Measurements from ENCODE around the gene RCSD1.
"Not testable (repeated sequence)": the region's sequence is repeated elsewhere in the genome, so short reads cannot be mapped to it uniquely, and the experiment has no call there.

The RCSD1 gene

DNA sequence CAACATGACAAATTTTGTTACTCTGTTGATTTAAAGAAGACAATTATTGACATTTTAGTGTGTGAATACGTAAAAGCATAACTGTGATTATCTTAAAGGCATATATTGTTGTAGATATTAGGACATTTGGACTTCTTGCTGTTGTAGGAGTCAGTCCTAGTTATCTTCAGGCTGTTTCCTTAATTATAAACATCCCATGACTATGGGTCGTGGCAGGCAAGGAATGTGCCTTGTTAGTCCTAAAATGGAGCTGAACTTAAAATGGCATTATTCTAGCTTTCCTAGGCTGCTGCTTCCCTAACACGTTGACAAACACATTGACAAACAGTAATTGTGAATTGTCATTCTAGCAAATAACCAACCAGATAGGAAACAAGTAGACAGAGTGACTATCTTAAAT lies 87.3 kb downstream of the RCSD1 start:
- no peak for DNase-seq

DNA sequence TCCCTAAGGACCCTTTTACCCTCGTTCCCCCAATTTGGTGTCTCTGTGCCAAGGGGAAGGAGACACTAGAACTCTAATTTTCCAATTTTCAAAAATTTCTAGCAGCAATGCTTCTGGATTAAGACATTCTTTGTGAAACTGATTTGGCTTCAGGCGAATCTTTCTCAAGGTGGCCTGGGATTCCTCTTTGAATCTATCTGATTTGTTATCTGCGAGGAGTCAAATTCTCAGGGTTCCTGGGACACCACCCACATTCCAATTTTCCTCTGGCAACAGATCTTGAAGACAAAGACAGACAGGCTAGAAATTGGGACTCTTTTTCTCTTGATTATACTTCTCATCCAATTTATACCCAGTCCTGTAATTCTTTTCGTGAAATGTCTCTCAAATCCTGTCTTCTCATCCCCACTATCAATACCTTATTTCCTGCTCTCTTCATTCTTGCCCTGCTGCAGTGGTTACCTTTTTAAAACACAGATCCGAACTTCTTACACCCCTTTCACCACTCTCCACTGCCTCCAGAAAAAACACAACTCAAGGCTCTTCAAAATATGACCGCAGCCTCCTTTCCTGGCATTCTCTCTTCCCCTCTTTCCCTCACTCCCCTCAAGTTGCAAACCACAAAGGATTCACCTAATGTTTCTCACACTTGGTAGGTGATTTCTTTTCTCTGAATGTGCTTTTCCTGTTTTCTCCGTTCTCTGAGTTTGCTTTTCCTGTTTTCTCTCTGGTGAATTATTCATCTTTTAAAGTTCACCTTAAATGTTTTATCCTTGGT lies 89.1 kb downstream of the RCSD1 start:
- no peak for DNase-seq

DNA sequence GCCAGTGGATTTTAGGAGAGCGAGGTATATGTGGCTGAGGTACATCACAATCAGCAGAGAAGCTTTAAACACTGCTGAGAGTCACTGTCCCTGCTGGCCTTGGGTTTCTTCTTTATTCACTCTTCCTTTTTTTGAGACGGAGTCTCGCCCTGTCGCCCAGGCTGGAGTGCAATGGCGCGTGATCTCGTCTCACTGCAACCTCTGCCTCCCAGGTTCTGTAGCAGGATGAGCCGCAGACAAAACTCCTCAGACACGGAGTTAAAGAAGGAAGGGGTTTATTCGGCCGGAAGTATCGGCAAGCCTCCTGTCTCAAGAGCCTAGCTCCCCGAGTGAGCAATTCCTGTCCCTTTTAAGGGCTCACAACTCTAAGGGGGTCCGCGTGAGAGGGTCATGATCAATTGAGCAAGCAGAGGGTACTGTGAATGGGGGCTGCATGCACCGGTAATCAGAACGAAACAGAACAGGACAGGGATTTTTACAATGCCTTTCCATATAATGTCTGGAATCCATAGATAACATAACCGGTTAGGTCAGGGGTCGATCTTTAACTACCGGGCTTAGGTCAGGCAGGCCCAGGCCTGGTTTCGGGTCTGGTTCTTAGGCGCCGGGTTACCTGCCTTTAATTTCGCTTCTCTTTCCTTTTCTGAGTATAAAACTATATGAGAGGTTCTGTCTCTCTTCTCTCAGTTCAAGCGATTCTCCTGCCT lies 89.8 kb downstream of the RCSD1 start:
- not testable (repeated sequence) for DNase-seq

DNA sequence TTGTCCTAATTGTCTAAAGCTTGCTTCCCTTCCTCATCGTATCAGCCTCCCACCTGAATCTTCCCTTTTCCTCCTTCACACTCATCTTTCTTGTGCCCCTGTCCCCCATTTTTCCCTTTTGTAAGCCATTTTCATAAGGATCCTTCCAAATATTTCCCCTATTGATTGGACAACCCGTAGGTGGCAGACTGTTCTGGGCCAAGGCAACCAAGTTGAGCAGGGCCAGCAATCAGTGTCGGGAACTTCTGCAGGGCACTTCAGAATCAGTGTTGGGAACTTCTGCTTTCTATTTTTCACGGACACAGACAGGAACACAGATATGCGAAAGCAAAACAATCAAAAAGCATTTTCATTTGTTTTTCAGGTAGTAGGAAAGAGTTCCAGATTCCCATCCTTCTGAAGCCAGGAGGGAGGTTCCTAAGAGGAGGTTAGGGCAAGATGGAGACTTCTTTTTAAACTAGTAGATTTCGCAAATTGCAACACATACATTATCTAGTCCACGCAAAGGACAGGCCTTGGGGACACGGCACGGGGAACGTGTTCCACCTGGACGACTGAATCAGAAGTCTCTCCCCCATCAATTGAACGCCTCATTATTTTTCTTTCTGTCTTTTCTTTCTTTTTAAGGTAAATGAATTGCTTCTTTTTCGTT lies 91.1 kb downstream of the RCSD1 start:
- no peak for DNase-seq

DNA sequence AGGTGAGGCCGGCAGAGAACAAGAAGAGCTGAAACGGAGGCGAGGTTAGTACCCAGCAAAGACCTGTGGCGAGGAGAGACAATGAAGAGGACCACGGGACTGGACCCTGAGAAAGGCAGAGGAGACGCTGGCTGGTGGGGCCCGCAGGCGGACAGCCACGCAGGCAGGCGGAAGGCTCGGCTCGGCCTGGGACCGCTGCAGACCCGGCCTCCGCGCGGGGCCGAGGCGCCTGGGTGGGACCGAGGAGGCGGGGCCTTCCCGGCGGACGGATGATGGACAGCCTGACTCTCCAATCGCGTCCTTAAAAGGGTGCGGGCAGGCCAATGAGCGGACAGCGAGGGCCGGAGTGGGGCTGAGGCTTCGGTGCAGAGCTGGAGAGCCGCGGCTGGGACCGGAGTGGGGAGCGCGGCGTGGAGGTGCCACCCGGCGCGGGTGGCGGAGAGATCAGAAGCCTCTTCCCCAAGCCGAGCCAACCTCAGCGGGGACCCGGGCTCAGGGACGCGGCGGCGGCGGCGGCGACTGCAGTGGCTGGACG lies 91.7 kb downstream of the RCSD1 start, which contains the start of gene MPZL1:
Gene MPZL1 (plus strand): TSS at position 366 of the 535 bp plus-strand sequence. CDS start 170 bp downstream, outside the sequence.
- DNase-seq = peak; percentile 91

DNA sequence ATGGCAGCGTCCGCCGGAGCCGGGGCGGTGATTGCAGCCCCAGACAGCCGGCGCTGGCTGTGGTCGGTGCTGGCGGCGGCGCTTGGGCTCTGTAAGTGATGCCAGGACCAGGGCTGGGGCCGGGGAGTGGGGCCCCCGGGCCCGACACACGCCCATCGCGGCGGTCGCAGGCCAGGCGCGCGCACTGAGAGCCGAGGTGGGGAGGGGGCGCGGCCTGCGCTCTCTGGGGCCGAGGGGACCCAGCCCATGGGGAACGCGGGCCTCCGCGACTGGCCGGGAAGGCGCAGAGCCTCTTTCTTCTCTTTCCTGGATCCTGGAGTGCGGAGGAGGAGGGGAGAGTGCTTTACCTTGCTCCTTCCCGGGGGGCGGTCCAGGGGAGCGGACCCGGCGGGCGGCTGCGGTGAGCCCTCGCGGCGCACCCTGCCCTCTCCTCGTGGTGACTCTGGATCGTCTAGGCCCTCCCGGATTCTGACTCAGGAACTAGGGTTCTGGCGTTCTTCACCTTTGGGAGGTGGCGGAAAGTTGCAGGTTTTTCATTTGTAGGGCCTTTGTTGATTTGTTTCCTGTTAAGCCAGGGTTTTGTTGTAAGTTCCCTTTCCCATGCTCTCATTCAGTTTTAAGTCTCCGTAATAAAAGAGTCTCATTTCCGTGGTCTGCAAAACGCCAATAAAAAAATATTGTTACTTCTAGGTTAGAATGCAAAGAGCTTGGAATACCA lies 92.3 kb downstream of the RCSD1 start:
- no peak for DNase-seq

DNA sequence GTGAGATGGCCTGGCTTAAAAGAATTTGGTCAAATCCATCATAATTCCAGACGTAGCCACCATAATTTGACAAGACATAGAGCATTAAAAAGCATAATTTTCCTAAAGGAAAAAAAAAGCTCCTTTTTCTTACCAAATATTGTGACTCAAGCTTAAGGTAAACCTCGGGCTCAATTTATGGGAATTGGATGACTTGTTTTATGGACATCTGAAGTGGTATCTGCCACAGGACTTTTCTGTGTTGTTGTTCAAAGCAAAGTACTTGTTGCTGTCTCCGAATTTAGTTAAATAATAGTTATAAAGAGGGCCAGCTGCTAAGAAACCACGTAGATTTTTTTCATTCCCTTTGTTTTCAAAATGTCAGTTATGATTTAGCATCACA lies 92.8 kb downstream of the RCSD1 start:
- no peak for DNase-seq

DNA sequence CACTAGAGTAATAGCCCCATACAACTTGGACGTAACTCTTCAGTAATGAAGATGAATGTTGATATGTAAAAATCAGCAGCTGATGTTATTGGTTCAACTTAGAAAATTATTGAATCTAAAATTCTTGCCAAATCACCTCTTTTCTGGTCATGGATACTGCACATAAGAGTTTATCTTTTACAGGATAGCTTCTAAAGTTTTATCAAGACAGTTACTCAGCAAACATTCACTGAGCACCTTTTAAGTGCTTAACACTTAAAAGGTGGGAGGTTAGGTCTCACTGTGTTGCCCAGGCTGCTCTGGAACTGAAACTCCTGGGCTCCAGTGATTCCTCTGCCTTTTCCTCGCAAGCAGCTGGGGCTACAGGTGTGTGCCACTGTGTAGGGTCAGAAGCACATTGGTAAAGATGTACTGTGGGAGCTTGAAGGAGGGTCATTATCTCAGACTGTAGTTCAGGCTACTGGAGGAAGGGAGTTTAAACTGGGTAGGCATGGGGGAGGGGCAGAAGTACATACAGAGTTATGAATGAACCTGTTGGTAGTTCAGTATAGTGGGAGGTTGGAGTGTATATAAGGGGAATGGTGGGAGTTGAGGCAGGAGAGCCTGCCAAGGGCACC lies 93.8 kb downstream of the RCSD1 start:
- DNase-seq = no peak

DNA sequence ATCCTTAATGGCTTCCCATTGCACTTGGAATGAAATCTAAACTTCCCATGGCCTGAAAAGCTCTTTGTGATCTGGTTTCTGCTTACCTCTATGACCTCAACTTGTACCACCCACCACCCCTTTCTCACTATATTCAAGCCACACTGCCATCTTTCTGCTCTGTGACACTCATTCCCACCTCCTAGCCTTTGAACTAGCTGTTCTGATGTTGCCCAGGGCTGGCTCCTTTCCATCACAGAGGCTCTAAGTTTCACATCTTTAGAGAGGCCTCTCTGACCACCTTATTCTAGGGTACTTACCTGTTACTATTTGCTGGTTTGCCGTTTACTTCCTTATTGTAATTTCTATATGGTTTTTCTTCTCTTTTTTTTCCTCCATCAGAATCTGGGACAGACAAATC lies 96.0 kb downstream of the RCSD1 start:
- no peak for DNase-seq

DNA sequence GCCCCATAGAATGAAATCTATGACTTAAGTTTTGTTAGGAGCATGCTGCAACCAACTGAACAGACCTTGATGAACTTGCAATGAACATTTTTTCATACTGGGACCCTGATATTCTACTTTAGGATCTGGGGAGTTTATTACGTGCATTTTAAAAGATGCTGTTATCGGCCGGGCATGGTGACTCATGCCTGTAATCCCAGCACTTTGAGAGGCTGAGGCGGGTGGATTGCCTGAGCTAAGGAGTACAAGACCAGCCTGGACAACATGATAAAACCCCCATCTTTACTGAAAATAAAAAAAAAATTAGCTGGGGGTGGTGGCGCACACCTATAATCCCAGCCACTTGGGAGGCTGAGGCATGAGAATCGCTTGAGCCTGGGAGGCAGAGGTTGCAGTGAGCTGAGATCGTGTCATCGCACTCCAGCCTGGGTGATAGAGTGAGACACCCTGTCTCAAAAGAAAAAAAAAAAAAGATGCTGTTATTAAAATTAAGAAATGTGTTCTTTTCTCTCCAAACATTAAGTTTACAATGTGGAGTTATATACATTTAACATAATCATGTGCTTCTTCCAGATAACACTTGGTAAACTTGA lies 98.9 kb downstream of the RCSD1 start:
- no peak for DNase-seq

DNA sequence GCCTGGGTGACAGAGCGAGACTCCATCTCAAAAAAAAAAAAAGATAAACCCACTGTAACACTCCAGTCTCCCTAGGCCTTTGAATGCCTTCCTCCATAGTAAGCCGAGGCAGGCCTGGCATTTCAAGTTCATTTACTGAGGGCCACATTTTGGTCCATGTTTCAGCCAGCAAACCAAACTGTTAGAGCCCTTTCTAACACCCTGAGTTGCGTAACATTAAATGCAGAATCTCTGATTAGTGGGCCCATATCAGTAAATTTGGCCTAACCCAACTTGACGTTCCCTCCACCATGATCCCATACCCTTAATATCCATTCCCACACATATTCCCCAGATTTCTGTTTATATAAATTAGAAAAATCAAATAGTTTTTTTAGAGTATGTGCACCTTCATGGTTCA lies 104.2 kb downstream of the RCSD1 start:
- no peak for DNase-seq

DNA sequence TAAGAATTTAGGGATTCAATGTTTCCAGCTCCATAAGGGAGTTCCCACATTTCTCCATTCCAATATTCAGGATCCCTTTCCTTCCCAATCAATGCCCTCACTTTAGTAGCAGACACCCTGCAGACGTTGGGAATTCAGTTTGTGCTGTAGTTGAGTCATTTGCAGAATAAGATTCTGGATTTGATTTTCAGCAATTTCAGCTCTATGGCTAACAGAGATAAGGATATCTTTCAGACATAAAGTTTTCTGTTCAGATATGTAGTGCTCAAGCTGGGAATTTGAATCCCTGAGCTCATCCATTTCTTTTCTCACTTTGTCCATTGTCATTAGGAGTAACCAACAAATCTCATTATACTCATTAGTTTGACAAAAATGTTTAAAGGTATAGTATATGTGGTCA lies 104.8 kb downstream of the RCSD1 start:
- no peak for DNase-seq

DNA sequence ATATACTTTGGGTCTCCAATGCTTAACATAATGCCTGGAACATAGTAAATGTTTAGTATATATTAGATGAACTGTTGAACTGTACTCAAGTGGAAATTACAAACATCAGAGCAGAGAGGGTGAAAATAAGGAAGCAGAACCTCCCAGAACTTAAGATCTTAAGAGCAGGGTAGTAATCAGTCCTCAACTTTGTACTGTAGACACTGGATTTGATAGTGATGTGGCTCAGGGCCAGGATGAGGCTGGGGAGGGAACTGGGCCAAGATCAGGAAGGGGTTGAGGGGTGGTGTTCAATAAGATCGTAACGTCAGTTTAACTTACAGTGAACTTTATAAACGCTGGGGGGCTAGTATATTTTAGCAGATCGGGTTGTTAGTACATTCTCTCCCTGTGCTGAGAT lies 107.1 kb downstream of the RCSD1 start:
- no peak for DNase-seq

DNA sequence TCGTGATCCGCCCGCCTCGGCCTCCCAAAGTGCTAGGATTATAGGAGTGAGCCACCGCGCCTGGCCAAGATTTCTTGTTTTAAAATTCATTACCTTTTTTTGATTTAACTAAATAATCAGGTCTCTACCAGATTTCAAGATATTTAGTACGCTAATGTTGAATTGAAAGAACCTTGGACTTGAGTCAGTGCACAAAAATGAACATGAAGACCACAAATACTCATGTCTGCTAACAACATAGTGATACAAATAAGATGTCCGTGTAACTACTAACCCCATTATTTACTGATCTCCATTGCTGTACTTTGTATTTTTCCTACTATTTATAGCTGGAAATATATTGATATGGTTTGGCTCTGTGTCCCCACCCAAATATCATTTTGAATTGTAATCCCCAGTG lies 108.1 kb downstream of the RCSD1 start:
- DNase-seq = no peak

DNA sequence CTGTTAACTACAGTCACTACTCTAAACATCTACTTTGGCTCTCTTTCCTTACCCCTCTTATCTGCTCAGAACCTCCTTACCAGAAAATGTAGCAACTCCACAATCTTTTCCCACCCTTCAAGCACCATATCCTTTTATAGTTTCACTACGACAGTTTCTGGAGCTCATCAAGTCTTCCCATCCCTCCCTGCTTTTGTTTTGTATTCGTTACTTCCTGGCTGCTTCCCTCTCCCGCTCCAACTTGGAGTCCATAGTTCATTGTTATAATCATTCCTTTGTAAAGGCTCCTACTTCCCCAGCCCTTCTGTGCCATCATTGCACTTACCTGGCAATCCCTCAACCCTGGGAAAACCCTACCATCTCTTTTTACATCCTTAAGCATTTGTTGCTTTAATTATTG lies 109.7 kb downstream of the RCSD1 start:
- DNase-seq = no peak

DNA sequence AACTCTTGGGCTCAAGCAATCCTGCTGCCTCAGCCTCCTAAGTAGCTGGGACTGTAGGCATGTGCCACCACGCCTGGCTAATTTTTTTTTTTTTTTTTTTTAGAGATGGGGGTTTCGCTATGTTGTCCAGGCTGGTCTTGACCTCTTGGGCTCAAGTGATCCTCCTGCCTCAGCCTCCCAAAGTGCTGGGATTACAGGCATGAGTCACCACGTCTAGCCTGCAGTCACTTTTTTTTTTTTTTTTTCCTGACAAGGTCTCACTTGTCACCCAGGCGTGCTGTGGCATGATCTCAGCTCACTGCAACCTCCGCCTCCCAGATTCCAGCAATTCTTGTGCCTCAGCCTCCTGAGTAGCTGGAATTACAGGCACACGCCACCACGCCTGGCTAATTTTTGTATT lies 111.1 kb downstream of the RCSD1 start:
- not testable (repeated sequence) for DNase-seq

DNA sequence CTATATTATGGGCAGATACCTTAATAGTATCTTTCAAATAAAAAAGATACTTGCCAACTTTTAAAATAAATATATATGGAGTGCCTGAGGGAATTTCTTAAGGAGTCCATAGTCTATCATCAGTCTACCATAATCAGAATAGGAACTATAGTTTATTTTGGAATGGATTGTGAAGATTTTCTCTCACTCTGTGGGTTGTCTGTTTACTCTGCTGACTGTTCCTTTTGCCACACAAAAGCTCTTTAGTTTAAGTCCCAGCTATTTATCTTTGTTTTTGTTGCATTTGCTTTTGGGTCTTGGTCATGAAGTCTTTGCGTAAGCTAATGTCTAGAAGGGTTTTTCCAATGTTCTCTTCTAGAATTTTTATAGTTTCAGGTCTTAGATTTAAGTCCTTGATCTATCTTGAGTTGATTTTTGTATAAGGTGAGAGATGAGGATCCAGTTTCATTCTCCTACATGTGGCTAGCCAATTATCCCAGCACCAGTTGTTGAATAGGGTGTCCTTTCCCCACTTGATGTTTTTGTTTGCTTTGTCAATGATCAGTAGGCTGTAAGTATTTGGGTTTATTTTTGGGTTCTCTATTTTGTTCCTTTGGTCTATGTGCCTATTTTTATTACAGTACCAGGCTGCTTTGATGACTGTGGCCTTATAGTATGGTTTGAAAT lies 112.5 kb downstream of the RCSD1 start:
- DNase-seq = not testable (repeated sequence)

DNA sequence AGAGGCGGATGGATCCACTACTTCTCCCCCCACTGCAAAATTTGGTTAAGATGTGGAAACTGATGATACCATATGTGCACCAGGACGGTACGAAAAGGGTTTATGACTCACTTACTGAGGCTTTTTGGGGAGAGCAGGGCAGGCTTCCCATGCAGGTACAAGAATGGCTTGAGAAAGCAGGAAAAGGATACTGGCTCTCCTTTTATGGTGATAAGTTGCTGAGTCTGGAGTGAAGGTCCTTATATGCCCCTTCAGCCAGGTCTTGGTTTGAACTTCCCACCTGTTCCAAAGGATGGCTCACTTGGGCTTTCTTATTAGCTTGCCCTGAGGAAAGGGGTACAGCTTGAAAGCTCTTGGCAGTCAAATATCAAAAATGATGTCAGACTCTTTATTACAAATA lies 114.9 kb downstream of the RCSD1 start:
- DNase-seq = no peak

DNA sequence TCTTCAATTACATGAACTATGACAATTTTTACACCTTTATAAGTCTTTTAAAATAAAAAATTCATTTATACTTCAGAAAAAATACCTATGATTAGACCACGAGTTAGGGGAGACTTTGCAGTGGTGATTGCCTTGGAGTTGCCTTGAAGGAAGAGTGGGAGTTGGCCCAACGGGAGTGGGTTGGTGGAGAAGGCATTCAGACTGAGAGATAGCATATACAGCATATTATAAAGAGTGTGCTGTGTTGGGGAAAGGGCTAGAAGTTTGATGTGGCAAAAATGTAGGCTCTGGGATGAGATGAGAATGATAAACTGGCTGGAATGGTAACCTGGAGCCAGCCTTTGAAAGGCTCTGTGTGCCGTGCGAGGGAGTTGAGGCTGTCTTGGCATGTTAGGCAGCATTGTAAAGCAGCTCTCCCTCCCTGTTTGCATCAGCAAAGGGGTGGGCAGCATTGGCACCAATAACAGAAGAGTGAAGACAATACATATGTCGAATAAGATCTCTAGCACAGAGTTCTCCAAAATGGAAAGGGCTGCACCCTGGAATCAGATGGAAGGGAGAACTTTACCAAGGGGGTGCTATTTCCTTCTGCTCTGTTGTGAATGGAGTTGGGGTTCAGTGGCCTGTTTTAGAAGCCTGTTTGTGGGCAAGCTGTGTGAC lies 116.1 kb downstream of the RCSD1 start:
- no peak for DNase-seq

DNA sequence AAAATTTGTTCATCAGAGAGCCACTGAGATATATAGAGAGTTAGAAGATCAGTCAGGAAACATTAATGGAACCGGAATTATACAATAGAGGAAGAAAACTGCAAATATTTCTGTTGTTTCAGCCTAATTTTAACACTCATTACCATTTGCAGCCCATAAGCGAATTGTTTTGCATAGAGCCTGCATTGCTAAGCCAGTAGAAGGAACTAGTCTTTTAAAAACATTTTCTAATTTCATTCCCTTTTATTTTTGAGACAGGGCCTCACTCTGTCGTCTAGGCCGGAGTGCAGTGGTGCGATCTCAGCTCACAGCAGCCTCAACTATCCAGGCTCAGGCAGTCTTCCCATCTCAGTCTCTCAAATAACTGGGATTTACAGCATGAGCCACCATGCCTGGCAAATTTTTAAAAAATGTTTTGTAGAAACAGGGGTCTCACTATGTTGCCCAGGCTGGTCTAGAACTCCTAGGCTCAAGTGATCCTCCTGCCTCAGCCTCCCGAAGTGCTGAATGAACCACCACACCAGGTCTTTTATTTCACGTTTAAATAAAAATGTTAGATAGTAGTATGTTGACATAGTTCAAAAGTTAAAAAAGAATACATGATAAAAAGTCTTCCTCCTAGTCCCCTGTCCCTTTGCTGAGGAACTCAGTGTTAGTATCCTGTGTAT lies 117.1 kb downstream of the RCSD1 start:
- DNase-seq = no peak
